Karpas-422 (cell line): Measurements from ENCODE around the gene MYO5C. TPM values are rescaled to one million over a fixed set of nuclear protein-coding genes. Genes with fewer than 3 reads are reported as not detected.

Experiments used
- DNase-seq: peaks from one replicate; pipeline ENCODE4 v3.0.0-alpha.2; 2015
- H2AFZ ChIP-seq: fragments of 200-600 bp; sonication (generic); 2 replicates; pipeline ENCODE4 v1.6.1; 2014; ENCODE audit warnings: antibody characterized with exemption, low read length, mixed read lengths
- H3K27ac ChIP-seq: fragments of 200-600 bp; sonication (generic); 2 replicates; pipeline ENCODE4 v1.5.1; 2014; ENCODE audit warnings: mild to moderate bottlenecking, low read length, moderate library complexity
- H3K27me3 ChIP-seq: fragments of 200-600 bp; sonication (generic); 2 replicates; pipeline ENCODE4 v1.6.1; 2014; ENCODE audit warnings: low read length, mixed read lengths
- H3K36me3 ChIP-seq: fragments of 200-600 bp; sonication (generic); 2 replicates; pipeline ENCODE4 v1.6.1; 2014; ENCODE audit warnings: low read length, mixed read lengths; ENCODE audit not compliant: insufficient read depth
- H3K4me1 ChIP-seq: fragments of 200-600 bp; sonication (generic); 2 replicates; pipeline ENCODE4 v1.6.1; 2014; ENCODE audit warnings: mild to moderate bottlenecking, low read length, mixed read lengths
- H3K4me2 ChIP-seq: fragments of 200-600 bp; sonication (generic); 2 replicates; pipeline ENCODE4 v1.6.1; 2014; ENCODE audit warnings: low read length, low read depth, mild to moderate bottlenecking; ENCODE audit not compliant: poor library complexity, severe bottlenecking
- H3K4me3 ChIP-seq: fragments of 200-600 bp; sonication (generic); 2 replicates; pipeline ENCODE4 v1.5.1; 2014; ENCODE audit warnings: mild to moderate bottlenecking, antibody characterized with exemption, low read length, mixed read lengths
- H3K79me2 ChIP-seq: fragments of 200-600 bp; sonication (generic); 2 replicates; pipeline ENCODE4 v1.6.1; 2014; ENCODE audit warnings: mild to moderate bottlenecking, low read length, mixed read lengths
- H3K9ac ChIP-seq: fragments of 200-600 bp; sonication (generic); 2 replicates; pipeline ENCODE4 v1.6.0; 2014; ENCODE audit warnings: low read length
- H3K9me2 ChIP-seq: fragments of 200-600 bp; sonication (generic), shearing (Covaris generic); replicated peaks from 2 replicates; pipeline ENCODE4 v1.6.0; 2014; ENCODE audit warnings: mild to moderate bottlenecking, low read length, moderate library complexity; ENCODE audit not compliant: insufficient read depth
- H3K9me3 ChIP-seq: fragments of 300-700, 200-600 bp; sonication (generic); 2 replicates; pipeline ENCODE4 v1.6.1; 2014; ENCODE audit warnings: low read length, mixed read lengths
- H4K20me1 ChIP-seq: fragments of 200-600 bp; sonication (generic); 2 replicates; pipeline ENCODE4 v1.6.1; 2014; ENCODE audit warnings: mild to moderate bottlenecking, antibody characterized with exemption, low read length, low read depth; ENCODE audit not compliant: insufficient read depth
- total RNA-seq: library from RNA; depleted of rRNA; stranded (reverse); fragments of >200 nt; shearing (Covaris generic); gene quantifications from 2 replicates; pipeline ENCODE4 v1.2.3, GENCODE V29; 2014; ENCODE audit warnings: low replicate concordance

Gene MYO5C
- total RNA-seq, 1 experiment from 2014 or later = 0.22 TPM

DNA sequence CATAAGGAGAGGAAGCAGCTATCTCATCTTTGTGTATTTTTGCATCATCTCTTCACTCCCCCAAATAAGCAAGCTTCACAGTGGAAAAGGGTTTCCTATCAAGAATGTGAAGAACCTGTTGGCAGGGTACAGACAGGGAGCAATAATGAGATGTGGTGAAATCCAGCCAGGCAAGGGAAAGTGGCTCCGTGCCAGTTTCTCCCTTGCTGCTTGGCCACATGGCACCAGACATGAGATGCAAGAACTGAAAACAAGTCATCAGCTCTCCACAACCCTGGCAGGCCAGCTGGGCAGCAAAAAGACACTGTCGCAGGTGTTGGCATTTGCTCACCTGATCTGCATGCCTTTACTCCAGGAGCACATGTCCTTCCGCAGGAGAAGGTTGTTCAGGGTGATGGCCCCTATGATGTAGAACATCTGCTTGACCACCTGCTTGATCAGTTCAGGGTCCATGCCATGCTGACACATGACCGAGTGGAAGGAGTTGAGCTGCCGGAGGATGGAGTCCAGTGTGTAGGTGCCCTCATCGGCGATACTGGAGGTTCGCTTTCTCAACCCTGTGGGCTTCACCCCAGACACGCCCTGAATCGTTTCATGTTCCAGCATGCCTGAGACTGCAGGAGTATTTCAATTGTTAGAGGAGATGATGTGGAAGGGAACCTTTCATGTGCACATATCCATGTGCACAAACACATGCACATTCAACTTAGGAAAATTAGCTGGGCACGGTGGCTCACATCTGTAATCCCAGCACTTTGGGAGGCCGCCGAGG lies 23.3 kb upstream of the MYO5C start:
- Histone ChIP-seq H3K27me3 (no peaks in the 10 kb centered on the region), H3K36me3 (peaks cover 13% of the 10 kb centered on the region; the same call in 1 of the 2 replicates), H3K9me3 (no peaks in the 10 kb centered on the region), H3K9me2 (no peaks in the 10 kb centered on the region), H3K79me2 (no peaks in the 10 kb centered on the region), H3K4me3 (no peak overlapping the region), H3K9ac (no peak overlapping the region), H4K20me1 (no peaks in the 10 kb centered on the region), H2AFZ (no peak overlapping the region), H3K27ac (no peak overlapping the region), H3K4me2 (no peak overlapping the region), H3K4me1 (no peaks in the 10 kb centered on the region)
- DNase-seq = no peak

GRCh38 chr15:52317688-52318087 lies 22.1 kb upstream of the MYO5C start:
- Histone ChIP-seq H3K79me2 (no peaks in the 10 kb centered on the region), H3K36me3 (peaks cover 19% of the 10 kb centered on the region; the same call in 1 of the 2 replicates), H3K9me3 (no peaks in the 10 kb centered on the region), H2AFZ (no peak overlapping the region), H3K4me2 (no peak overlapping the region), H4K20me1 (no peaks in the 10 kb centered on the region), H3K4me3 (no peak overlapping the region), H3K9me2 (no peaks in the 10 kb centered on the region), H3K27me3 (no peaks in the 10 kb centered on the region), H3K9ac (no peak overlapping the region), H3K4me1 (no peaks in the 10 kb centered on the region), H3K27ac (no peak overlapping the region)
- no peak for DNase-seq

DNA sequence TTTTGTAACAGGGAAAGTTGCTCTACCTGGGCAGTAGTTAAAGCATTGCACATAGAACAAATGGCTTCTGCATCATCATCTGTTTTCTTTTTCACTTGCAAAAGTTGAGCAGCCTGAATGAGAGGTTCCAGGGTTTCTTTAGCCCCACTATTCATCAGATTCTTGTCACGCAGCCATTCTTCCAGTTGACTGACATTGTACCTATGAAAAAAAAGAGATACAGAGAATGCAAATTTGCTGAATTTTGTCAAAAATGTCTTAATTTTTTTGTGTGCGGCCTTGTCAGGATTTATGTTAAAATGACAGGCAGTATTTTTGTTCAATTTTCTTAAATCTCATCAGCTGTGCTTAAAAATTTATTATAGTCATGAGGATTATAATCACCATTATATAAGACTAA lies 21.4 kb upstream of the MYO5C start:
- Histone ChIP-seq H3K27ac (no peak overlapping the region), H3K4me3 (no peak overlapping the region), H3K4me1 (no peaks in the 10 kb centered on the region), H3K27me3 (no peaks in the 10 kb centered on the region), H3K9ac (no peak overlapping the region), H3K36me3 (peaks cover 19% of the 10 kb centered on the region; the same call in 1 of the 2 replicates), H3K4me2 (no peak overlapping the region), H3K9me3 (no peaks in the 10 kb centered on the region), H4K20me1 (no peaks in the 10 kb centered on the region), H3K79me2 (no peaks in the 10 kb centered on the region), H2AFZ (no peak overlapping the region), H3K9me2 (no peaks in the 10 kb centered on the region)
- no peak for DNase-seq

DNA sequence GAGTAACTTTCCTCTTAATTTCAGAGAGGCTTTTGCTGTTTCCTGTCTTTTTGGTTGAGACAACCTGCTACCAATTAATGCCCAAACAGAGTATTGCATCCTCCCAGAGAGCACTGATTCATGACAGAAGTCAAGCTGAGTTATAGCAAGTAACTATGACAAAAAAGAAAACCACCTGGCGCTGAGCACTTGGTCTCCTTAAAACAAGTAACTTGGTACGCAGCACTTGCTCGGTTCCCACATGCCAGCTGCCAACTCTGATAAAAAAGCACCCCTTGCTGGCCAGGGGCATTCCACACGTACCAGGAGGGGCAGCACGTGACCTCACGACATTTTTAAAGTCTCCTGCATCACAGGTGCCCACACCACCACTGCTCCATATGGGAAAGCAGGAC lies 13.5 kb upstream of the MYO5C start:
- Histone ChIP-seq H3K27ac (no peak overlapping the region), H3K9me2 (no peaks in the 10 kb centered on the region), H3K4me2 (peak overlapping the region; percentile 46), H4K20me1 (no peaks in the 10 kb centered on the region), H3K9ac (no peak overlapping the region), H3K36me3 (peaks cover 6% of the 10 kb centered on the region; the same call in 1 of the 2 replicates), H3K27me3 (no peaks in the 10 kb centered on the region), H3K4me3 (no peak overlapping the region), H3K9me3 (no peaks in the 10 kb centered on the region), H3K4me1 (peaks cover 18% of the 10 kb centered on the region), H2AFZ (no peak overlapping the region), H3K79me2 (no peaks in the 10 kb centered on the region)
- DNase-seq = no peak

- Histone ChIP-seq H3K79me2 (no peaks in the 10 kb centered on the region), H3K9ac (no peak overlapping the region), H3K9me2 (no peaks in the 10 kb centered on the region), H3K27ac (no peak overlapping the region), H3K4me2 (peak overlapping the region; percentile 46), H4K20me1 (no peaks in the 10 kb centered on the region), H2AFZ (no peak overlapping the region), H3K27me3 (no peaks in the 10 kb centered on the region), H3K9me3 (no peaks in the 10 kb centered on the region), H3K4me3 (peak overlapping the region; percentile 2; the same call in 1 of the 2 replicates), H3K36me3 (peaks cover 5% of the 10 kb centered on the region; the same call in 1 of the 2 replicates), H3K4me1 (peaks cover 18% of the 10 kb centered on the region)
- no peak for DNase-seq
Observed at GRCh38 chr15:52308446-52309153, 13.0 kb upstream of the MYO5C start.

GRCh38 chr15:52307847-52308246 lies 12.2 kb upstream of the MYO5C start:
- Histone ChIP-seq H3K36me3 (no peaks in the 10 kb centered on the region), H3K4me3 (no peak overlapping the region), H3K9me3 (no peaks in the 10 kb centered on the region), H3K27me3 (no peaks in the 10 kb centered on the region), H3K27ac (no peak overlapping the region), H3K9ac (no peak overlapping the region), H4K20me1 (no peaks in the 10 kb centered on the region), H3K9me2 (no peaks in the 10 kb centered on the region), H3K4me2 (peak overlapping the region; percentile 46), H2AFZ (no peak overlapping the region), H3K79me2 (no peaks in the 10 kb centered on the region), H3K4me1 (peaks cover 18% of the 10 kb centered on the region)
- no peak for DNase-seq

- H3K9ac ChIP-seq = no peak overlapping the region
- no peaks in the 10 kb centered on the region for H3K79me2 ChIP-seq
- H4K20me1 ChIP-seq = no peaks in the 10 kb centered on the region
- no peaks in the 10 kb centered on the region for H3K27me3 ChIP-seq
- H3K36me3 ChIP-seq = no peaks in the 10 kb centered on the region
- DNase-seq = no peak
- H3K4me1 ChIP-seq = peaks cover 18% of the 10 kb centered on the region
- H3K9me2 ChIP-seq = no peaks in the 10 kb centered on the region
- H2AFZ ChIP-seq = no peak overlapping the region
- H3K4me2 ChIP-seq = no peak overlapping the region
- H3K4me3 ChIP-seq = no peak overlapping the region
- H3K9me3 ChIP-seq = no peaks in the 10 kb centered on the region
- no peak overlapping the region for H3K27ac ChIP-seq
Observed at GRCh38 chr15:52306270-52306669, 10.7 kb upstream of the MYO5C start.

DNA sequence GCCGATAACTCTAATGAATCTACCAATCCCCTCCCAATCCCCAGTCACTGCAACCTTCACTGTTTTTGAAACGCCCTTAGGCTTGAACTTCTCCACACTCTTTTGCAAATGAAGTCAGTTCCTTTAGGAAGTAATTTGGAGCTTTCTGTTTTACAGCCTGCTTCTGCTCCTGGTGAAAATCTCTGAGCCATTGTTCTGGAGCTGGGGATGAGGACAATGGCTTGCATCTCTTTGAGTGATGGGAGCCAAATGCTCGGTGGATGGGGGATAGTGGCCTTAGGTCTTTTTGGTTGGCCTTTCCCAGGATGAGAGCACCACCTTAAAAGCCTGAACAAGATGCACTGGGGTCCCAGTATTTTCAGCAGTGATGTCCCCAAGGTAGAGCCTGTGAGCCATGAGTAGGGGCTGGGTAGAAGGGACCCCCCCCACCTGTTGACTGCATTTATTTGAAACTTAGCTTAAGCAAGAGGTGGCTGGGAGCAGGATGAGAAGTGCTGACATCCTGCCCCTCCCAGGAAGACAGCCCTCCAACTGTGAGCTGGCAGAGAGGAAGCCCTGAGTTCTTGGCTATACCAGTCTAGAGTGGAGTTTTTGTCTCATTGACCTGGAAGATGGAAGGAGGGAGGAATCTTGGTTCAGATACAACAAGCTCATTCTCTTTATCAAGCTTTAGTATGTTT lies 7.6 kb upstream of the MYO5C start:
- Histone ChIP-seq H3K79me2 (no peaks in the 10 kb centered on the region), H3K27ac (no peak overlapping the region), H3K4me1 (peaks cover 5% of the 10 kb centered on the region), H3K9me3 (no peaks in the 10 kb centered on the region), H3K27me3 (no peaks in the 10 kb centered on the region), H2AFZ (no peak overlapping the region), H4K20me1 (0 out of 2 replicates have a peak, but pooled peaks cover 2% of the 10 kb centered on the region), H3K4me3 (no peak overlapping the region), H3K9me2 (no peaks in the 10 kb centered on the region), H3K36me3 (no peaks in the 10 kb centered on the region), H3K9ac (no peak overlapping the region), H3K4me2 (no peak overlapping the region)
- no peak for DNase-seq
